HG03108 (cell line): ENCODE results near the gene NUDT14.

ENCODE experiments used
- ATAC-seq: cut with Tn5 transposase; IDR thresholded peaks from one replicate; pipeline ENCODE4 v1.9.1; 2021; ENCODE audit warnings: moderate library complexity; ENCODE audit not compliant: unreplicated experiment

The NUDT14 gene

DNA sequence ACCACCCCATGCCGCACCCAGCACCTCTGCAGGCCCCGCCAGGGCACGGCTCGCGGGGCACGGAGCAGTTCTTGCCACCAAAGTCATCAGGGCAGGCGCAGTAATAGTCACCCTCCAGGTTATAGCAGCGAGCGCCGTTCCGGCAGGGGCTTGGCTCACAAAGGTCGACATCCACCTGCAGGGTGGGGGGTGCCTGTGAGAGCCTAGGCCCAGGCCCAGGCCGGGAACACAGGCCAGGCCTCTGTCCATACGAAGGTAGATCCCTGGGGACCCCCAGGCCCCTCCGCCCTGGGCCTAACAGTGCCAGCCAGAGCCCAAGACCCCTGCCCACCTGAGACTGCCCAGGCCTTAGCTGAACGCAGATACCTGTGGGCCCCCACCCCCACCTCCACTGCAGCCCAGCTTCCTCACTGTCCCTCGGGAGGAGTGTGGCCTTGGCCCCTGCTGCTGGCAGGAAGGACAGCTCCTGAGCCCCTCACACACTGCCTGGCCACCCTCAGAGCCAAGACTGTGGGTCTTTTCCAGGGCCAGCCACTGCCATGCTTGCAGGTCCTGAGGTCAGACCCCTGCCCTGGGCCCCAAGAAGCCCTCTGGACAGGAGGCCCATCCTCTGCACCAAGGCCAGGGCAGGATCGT is 31.8 kb downstream of the NUDT14 start:
- ATAC-seq = no peak

- ATAC-seq = no peak
Measured at GRCh38 chr14:105148604-105149145, 32.4 kb downstream of the NUDT14 start.

DNA sequence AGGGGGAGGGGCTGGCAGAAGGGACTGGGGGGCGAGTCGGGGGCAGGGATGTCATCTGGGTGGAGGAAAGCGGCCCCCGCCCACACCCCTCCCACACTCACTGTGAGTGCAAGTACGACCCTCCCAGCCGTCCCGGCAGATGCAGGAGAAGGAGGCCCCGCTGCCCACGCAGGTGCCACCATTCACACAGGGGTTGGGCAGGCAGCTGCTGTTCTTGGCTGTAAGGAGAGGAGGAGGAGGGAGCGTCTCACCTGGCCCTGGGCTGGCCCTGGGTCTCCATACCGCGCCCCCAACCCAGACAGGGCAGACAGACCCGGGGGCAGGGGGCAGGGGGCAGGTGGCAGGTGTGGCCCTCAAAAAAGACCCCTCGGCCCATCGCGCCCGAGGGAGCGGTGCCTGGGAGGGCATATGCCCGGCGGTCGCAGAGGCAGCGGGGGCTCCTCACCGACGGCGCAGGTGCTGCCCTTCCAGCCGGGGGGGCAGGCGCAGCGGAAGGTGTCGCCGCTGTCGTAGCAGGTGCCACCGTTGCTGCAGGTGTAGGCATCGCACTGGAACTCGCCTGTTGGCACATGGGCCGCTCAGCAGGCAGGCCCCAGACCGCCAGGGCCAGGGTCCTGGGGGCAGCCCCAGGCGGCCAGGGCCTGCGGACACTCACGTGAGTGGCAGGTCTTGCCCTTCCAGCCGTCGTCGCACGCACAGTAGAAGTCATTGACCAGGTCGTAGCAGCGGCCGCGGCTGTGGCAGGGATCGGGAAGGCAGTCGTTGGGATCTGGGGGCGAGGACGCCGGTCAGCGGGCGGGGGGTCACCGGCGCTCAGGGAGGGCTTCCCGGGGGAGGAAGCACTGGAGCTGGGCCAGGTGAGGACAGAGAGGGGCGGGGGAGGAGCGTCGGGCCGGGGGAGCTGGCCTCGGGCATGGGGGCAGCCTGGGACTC is 33.2 kb downstream of the NUDT14 start:
- no peak for ATAC-seq

GRCh38 chr14:105146976-105147635 is 34.0 kb downstream of the NUDT14 start:
- no peak for ATAC-seq

GRCh38 chr14:105146181-105146975 is 34.7 kb downstream of the NUDT14 start:
- no peak for ATAC-seq

- ATAC-seq = no peak
Measured at GRCh38 chr14:105145381-105146180, 35.5 kb downstream of the NUDT14 start.

DNA sequence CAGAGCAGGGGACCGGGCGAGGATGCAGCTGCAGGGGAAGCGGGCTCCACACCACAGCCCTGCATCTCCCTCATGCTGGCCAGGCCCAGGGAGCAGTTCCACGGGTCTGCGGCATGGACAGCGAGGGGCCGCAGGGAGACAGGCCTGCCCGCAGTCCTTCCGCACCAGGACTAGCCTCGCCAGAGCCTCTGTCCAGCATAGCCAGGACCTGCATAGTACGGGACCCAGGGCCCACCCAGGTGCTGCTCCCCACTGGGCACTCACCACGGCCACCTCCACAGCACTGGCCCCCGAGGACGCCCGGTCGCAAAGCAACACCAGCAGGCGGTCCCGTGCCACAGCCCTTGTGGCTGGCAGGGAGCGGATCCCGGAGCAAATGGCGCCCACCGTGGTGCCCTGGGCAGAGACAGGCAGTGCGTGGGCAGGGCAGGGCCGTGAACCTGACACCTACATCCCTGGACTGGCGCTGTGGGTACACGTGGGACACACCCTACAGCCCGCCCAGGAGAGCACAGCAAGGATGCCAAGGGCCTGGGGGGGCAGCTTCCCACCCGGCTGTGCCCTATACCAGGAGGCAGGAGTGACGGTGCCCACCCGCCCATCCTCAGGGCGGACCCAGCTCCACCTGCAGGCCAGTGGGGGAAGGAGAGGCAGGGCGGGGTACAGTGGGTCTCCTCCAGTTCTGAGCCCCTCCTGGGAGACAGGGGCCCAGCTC is 36.3 kb downstream of the NUDT14 start:
- no peak for ATAC-seq

GRCh38 chr14:105144026-105144665 is 37.0 kb downstream of the NUDT14 start:
- ATAC-seq = no peak

- no peak for ATAC-seq
Measured at GRCh38 chr14:105143451-105144025, 37.6 kb downstream of the NUDT14 start.

DNA sequence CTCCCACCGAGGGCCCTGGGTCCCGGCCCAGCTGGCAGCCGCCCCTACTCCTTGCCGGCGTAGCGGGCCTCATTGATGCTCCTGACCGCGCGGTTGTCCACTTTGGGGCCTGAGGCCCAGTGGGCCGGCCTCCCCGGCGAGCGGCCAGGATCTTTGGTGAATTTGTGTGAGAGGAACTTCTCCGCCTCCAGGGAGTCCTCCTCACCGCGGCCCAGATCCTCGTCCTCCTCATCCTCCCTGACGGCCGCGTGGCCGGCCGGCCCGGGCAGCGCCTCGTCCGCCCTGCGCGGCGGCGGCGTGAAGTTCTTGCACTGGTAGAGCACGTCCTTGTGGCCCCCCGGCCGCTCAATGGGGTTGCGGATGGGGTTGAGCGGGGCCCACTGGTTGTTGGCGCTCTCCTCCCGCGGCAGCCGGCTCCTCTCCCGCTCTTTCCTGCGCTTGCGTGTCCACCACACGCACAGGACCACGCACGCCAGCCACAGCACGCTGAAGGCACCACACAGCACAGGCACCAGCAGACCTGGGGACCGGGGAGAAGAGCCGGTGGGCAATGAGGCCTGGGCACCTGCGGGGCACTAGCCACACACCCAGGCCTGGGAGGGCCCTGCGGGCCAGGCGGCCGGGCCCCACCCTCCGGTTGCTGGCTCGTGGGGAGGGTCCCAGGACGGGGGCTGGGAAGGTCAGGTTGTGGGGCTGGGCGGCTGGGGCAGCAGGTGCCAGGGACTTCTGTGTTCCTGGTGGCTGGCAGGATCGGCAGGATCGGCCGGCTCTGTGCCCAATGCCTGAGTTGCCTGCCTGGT is 38.3 kb downstream of the NUDT14 start:
- no peak for ATAC-seq

DNA sequence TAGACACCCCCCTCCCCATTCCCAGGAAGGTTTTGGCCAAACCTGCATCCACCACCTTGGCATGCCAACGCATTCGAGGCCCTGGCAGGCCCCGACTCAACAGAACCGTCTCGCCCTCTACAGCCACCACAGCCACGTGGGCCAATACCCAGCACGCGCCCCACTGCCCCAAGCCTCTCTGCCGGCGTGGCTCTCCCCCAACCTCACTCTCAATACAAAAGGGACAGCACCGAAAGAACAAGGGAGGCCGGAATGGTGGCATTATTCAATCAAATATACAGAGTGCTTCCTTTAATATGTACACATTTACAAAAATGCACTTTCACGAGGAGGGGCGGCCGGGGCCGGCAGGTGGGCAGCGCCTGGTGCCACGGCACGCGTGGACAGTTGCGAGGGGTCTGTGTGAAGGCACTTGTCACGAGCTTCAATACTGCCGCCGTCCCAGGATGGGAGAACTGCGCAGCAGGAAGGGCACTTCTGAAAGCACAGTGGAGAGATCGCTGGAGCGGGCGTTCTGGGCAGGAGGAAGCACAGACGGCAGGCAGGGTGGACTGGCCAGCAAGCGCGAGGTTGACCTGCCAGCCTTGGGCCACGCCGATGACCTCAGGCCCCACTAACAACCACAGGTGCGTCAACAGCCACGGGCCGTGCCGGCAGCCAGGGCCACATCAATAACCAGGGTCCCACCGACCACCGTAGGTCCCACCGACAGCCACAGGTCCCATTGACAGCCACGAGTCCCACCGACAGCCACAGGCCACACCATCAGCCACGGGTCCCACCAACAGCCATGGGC is 39.4 kb downstream of the NUDT14 start:
- no peak for ATAC-seq

DNA sequence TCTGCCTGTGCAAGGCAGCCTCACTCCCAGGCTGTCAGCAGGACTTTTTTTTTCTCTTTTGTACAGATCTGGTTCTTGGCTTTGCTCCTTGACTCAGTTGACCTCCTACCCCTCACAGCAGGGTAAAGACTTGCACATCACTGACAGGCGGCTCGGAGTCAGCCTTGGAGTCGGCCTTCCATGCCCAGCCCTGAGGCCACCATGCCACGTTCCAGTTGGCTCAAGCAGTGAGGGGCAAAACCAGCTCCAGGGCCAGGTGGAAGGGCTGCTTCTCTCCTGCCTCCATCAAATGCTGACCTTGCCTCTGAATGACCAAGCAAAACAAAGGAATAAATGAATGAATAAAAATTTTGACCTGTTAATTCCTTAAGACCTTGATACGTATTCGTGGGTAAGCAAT is 40.1 kb downstream of the NUDT14 start:
- no peak for ATAC-seq

DNA sequence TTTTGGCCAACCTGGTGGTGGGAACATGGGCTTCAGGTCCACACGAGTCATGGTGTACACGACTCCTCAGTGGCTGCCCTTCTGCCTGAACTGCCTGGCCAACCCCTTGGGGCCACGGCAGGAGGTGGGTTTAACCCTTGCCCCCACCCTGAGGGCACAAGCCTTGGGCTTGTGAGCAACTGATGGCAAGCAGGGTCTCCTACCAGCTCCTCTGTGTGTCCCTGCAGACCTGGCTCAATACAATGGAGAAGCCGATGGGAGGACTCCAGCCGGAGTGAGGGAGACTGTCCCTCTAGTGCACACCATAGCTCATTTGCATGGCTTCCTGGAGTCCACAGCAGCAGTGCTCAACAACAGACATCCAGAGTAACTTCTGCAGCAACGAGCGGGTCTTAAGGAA is 40.5 kb downstream of the NUDT14 start:
- ATAC-seq = no peak

DNA sequence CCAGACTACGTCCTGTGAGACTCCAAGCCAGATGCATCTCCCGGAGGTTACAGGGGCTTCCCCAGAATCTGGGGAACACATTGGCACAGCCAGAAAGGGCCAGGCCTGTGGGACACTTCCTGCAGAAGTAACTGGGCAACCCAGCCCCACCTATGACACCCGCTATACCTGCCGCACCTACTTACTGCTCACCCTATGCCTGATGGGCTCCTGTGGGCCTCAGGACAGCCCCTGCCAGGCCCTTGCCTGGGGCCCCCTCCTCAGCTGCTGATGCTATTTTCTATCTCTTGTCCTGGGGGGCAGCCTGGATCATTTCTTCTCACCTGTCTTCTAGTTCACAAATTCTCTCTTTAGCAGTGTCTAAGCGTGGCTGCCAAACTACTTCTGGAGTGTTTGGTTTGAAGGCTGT is 41.3 kb downstream of the NUDT14 start:
- no peak for ATAC-seq

- ATAC-seq = no peak
Measured at GRCh38 chr14:105139212-105139825, 41.8 kb downstream of the NUDT14 start.

DNA sequence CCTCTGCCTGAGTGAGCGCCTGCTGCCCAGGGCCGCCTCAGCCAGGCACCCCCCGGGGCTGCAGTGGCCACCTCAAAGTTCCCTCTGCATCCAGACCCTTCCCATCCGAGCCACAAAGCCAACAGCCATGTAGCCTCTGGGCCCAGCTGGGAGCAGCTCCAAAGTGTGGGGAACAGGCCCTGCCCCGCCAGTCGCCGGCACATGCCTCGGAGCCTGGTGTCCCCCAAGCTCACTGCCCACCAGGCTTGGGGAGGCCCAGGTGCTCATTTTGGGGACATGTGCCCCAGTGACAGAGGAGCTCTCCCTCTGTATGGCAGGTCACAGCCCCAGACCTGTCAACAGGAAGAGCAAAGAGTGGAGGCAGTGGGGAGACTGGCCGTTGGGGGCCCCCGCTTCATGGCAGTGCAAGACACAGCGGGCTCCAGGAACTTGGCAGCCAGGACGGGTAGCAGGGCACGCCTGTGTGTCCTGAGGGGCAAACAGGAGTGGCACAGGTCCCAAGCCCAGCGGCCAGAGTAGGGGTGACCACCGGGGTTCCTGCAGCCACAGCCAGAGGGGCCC is 42.5 kb downstream of the NUDT14 start:
- no peak for ATAC-seq
